Esophagus (tissue), 2 donors: ENCODE data around the gene PDXP. TPM values are rescaled to one million over a fixed set of nuclear protein-coding genes. Genes with fewer than 3 reads are reported as not detected.

ENCODE experiments used
- H3K27ac ChIP-seq, 2 donors: one replicate each; pipeline ENCODE4 v1.5.1; 2013; ENCODE audit warnings: low read depth in 2 of 2, mild to moderate bottlenecking in 2 of 2, inconsistent platforms in 1 of 2, low read length in 1 of 2, moderate library complexity in 1 of 2
- H3K27me3 ChIP-seq, 2 donors: one replicate each; pipeline ENCODE4 v1.6.1; 2013; ENCODE audit warnings: low read length in 2 of 2, control low read depth in 1 of 2, mild to moderate bottlenecking in 1 of 2; ENCODE audit not compliant: insufficient read depth in 2 of 2, control insufficient read depth in 1 of 2
- H3K36me3 ChIP-seq, 2 donors: one replicate each; pipeline ENCODE4 v1.6.1; 2013; ENCODE audit warnings: low read length in 1 of 2; ENCODE audit not compliant: control insufficient read depth in 2 of 2, insufficient read depth in 2 of 2
- H3K4me1 ChIP-seq, 2 donors: one replicate each; pipeline ENCODE4 v1.6.1; 2013; ENCODE audit warnings: low read length in 1 of 2; ENCODE audit not compliant: control insufficient read depth in 2 of 2, insufficient read depth in 2 of 2
- H3K4me3 ChIP-seq, 2 donors: one replicate each; pipeline ENCODE4 v1.5.1; 2013; ENCODE audit warnings: low read length in 2 of 2, mild to moderate bottlenecking in 2 of 2, low read depth in 1 of 2, moderate library complexity in 1 of 2
- H3K9me3 ChIP-seq, 2 donors: one replicate each; pipeline ENCODE4 v1.6.1; 2013; ENCODE audit warnings: mild to moderate bottlenecking in 2 of 2, low read depth in 1 of 2, low read length in 1 of 2, moderate library complexity in 1 of 2; ENCODE audit not compliant: control insufficient read depth in 2 of 2, insufficient read depth in 1 of 2
- WGBS, 2 donors: extraction: QIAGEN DNeasy Blood & Tissue Kit; methylation state at CpG; one replicate each; pipeline ENCODE4 v1.1.7; 2013; 5-methylcytosine and 5-hydroxymethylcytosine counted together
- polyA plus RNA-seq, 2 donors: library from polyadenylated mRNA; stranded (reverse); fragments of 200-250 nt; gene quantifications; one replicate each; pipeline ENCODE4 v1.2.3, GENCODE V29; 2013
- donor health status: healthy with polysubstance abuse.
- donor health status: Bipolar disorder and iron deficiency.

Gene PDXP
- polyA plus RNA-seq, 2 donors: 1.4 to 2.2 TPM

DNA sequence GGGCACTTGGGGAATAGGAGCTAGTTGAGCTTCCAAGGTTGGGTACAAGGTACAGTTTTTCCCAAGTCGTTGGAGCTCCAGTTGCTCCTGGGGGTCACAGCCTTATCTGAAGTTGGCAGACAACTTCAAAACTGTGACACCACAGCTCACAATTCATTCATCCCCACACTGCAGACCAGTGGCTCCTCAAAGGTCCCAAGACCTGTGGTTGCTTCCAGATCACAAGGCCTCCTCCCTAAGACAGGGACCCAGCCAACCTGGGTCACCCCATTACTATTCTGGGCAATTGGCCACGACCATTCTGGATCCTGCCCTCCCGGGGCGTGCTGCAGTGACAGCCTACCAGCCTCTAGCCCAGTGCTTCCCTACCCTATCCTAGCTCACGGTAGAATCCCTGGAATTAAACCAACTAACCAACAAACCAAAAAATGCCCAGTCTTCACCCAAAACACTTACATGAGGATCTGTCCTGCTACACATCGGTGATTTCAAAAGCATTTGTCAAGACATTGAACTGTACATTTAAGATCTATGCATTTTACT, 862 bp upstream of the PDXP start:
- WGBS, 2 donors: 6 to 8% methylated on average over 6 of the region's 6 CpGs
- Histone ChIP-seq H3K27ac (peak overlapping the region; percentile 75 to 90), H3K4me1 (peaks cover 0 to 17% of the 10 kb centered on the region in 2 donors), H3K9me3 (no peaks in the 10 kb centered on the region), H3K27me3 (no peaks in the 10 kb centered on the region), H3K36me3 (peaks cover 4 to 10% of the 10 kb centered on the region in 2 donors), H3K4me3 (peak overlapping the region in 1 of 2 donors; percentile 47)

DNA sequence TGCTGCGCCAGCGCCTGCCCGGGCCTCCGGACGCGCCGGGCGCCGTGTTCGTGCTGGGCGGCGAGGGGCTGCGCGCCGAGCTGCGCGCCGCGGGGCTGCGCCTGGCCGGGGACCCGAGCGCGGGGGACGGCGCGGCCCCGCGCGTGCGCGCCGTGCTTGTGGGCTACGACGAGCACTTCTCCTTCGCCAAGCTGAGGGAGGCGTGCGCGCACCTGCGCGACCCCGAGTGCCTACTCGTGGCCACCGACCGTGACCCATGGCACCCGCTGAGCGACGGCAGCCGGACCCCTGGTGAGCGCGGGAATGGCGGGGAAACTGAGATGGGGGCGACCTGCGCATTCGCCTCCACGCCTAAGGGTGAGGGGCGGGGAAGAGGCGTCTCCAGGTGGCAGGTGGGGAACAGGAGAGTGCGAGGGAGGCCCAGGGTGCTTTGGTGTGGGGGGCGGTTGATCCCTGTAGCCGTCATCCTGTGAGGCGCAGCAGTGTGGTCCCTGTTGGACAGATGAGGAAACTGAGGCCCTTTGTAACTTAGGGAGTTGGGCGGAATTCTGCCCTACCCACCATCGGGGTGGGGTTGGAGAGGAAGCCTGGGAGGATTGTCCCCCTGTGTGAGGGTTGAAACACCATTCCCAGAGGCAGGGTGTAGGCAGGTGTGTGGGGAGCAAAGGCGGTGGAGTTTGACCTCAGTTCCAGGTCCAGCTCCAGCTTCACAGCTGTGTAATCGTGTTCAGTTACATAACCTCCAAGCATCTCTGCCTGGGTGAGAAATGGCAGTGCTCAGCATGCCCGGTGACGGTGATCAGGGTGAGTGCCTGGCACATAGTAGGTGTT, 758 bp downstream of the PDXP start:
- H3K4me1 ChIP-seq: peaks cover 0 to 17% of the 10 kb centered on the region in 2 donors
- 2 to 3% methylated on average over 57 to 68 of the region's 68 CpGs for WGBS, 2 donors
- peak overlapping the region in 1 of 2 donors; percentile 54 for H3K27ac ChIP-seq

DNA sequence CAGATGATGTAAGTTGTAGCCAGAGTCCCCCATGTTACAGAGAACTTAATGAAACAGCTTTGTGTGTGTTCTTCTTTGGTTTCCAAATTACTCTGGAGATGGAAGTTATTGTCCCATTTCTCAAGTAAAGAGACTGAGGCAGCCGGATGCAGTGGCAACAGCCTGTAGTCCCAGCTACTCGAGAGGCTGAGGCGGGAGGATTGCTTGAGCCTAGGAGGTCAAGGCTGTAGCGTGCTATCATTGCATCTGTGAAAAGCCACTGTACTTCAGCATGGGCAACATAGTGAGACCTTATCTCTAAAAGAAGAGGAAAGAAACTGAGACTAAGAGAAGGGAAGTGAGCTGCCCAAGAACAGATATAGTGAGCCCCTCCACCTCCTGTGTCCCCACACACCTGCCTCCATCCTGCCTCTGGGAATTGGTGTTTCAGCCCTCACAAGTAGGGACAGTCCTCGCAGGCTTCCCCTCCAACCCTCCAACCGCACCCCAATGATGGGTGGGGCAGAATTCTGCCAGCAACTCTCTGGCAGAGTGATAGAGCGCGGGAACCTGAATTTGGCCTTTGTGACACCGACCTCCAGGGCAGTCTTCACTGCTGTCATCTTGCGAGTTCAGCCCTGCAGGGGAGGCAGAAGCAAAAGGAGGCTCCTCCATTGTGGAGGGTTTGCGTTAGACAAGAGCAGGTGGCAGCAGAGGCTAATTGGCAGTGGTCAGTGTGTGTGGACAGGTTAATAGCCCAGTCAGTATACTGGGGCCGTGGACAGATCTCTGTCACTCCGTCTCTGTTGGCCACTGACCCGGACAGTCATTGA, 1.6 kb downstream of the PDXP start:
- H3K4me3 ChIP-seq: peak overlapping the region in 1 of 2 donors; percentile 47
- H3K4me1 ChIP-seq: peaks cover 0 to 17% of the 10 kb centered on the region in 2 donors
- H3K9me3 ChIP-seq: no peaks in the 10 kb centered on the region
- WGBS, 2 donors: 57 to 62% methylated on average over 14 of the region's 14 CpGs
- no peaks in the 10 kb centered on the region for H3K27me3 ChIP-seq
- H3K27ac ChIP-seq: peak overlapping the region in 1 of 2 donors; percentile 3
- no peaks in the 10 kb centered on the region for H3K36me3 ChIP-seq

More for the DNA sequence above, 758 bp downstream of the PDXP start:
- Histone ChIP-seq H3K9me3 (no peaks in the 10 kb centered on the region), H3K4me3 (peak overlapping the region; percentile 47 to 62), H3K36me3 (no peaks in the 10 kb centered on the region), H3K27me3 (no peaks in the 10 kb centered on the region)

DNA sequence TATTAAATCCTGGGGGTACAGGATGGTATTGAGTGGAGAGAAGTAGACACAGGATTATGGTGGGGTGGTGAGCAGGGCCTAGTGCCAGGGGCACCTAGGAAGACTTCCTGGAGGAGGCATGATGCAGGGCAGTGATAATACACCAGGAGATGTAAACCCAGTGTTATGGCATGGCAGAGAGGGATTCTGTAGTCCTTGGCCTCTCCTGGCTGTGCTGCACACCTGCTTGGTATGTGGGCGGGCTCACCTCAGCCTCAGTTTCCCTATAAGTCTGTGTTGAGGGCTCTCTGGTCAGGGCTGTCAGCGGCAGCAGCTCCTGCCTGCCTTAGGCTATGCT, 2.2 kb downstream of the PDXP start:
- H3K4me1 ChIP-seq: peaks cover 0 to 17% of the 10 kb centered on the region in 2 donors
- H3K9me3 ChIP-seq: no peaks in the 10 kb centered on the region
- WGBS, 2 donors: 72 to 75% methylated on average over 2 of the region's 2 CpGs
- peak overlapping the region; percentile 20 to 56 for H3K27ac ChIP-seq
- no peaks in the 10 kb centered on the region for H3K27me3 ChIP-seq
- H3K4me3 ChIP-seq: no peak overlapping the region
- peaks cover 0 to 4% of the 10 kb centered on the region in 2 donors for H3K36me3 ChIP-seq

DNA sequence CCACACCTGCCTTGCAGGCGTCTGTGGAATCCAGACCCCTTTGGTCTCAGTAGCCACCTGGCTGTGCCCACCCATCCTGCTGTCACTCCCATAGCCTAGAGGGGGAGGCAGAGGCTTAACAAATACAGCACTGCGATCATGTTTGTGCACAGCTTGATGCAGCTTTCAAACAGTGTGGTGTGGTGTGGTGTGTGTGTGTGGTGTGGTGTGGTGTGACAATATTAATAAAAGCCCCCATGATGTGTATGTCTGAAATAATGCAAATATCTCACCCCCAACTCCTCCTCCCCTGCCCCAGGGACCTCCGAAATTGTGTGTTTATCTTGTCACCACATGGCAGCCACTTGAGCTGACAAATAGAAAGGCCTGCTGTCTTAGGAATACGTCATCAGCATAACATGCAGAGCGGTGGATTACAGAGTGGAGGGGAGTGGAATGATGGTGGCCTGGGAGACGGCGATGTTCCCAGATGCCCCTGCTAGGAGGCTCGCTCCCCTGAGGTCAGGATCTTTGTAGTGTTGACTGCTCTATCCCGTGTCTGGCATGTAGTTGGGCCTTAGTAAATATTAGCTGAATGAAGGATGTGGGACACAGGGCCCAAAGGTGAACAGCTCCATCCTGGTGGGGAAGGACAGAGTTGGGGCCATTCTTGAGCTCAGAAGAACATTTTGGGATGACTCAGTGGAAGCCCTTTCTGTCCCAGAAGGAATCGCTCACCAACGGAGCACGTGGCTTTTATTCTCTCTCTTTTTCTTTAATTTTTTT, 2.8 kb downstream of the PDXP start:
- 50 to 64% methylated on average over 12 of the region's 12 CpGs for WGBS, 2 donors

DNA sequence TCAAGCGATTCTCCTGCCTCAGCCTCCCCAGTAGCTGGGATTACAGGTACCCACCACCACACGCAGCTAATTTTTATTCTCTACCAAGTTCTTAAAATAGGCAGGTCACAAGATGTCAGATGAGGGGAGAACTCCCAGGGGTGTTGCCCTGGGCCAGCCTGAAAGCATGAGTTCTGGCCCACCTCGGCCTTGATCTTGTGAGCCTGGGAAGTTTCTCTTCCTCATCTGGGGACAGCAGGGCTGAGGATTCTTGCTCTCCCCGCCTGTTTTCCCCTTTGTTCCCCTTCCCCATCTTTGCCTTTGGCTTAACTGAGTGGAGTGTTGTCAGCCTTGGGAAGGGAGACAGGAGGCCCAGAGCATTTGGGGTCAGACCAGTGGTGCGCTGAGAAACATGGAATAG, 3.5 kb downstream of the PDXP start:
- H3K36me3 ChIP-seq: peaks cover 0 to 4% of the 10 kb centered on the region in 2 donors
- no peaks in the 10 kb centered on the region for H3K9me3 ChIP-seq
- H3K27ac ChIP-seq: peak overlapping the region in 1 of 2 donors; percentile 37
- peaks cover 0 to 17% of the 10 kb centered on the region in 2 donors for H3K4me1 ChIP-seq
- 83 to 86% methylated on average over 5 of the region's 5 CpGs for WGBS, 2 donors
- no peaks in the 10 kb centered on the region for H3K27me3 ChIP-seq
- no peak overlapping the region for H3K4me3 ChIP-seq

More for the DNA sequence above, 2.8 kb downstream of the PDXP start:
- Histone ChIP-seq H3K4me3 (no peak overlapping the region), H3K27ac (peak overlapping the region; percentile 20 to 56), H3K9me3 (no peaks in the 10 kb centered on the region), H3K27me3 (no peaks in the 10 kb centered on the region), H3K4me1 (peaks cover 0 to 17% of the 10 kb centered on the region in 2 donors), H3K36me3 (peaks cover 0 to 4% of the 10 kb centered on the region in 2 donors)

DNA sequence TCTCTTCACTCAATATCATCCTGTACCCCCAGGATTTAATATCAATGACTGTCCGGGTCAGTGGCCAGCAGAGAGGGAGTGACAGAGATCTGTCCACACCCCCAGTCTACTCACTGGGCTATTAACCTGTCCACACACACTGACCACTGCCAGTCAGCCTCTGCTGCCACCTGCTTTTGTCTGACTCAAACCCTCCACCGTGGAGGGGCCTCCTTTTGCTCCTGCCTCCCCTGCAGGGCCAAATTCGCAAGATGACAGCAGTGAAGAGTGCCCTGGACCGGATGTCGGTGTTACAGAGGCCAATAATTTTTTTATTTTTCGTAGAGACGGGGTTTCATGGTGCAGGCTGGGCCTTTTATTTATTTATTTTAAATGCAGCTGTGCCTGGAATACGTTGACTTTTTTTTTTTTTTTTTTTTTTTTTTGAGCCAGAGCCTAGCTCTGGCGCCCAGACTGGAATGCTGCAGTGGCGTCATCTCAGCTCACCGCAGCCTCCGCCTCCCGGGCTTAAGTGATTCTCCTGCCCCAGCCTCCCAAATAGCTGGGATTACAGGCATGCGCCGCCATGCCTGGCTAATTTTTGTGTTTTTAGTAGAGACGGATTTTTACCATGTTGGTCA, 5.1 kb downstream of the PDXP start:
- H3K27me3 ChIP-seq: no peaks in the 10 kb centered on the region
- no peak overlapping the region for H3K4me3 ChIP-seq
- peak overlapping the region in 1 of 2 donors; percentile 35 for H3K27ac ChIP-seq
- no peaks in the 10 kb centered on the region for H3K9me3 ChIP-seq
- H3K36me3 ChIP-seq: peaks cover 0 to 4% of the 10 kb centered on the region in 2 donors
- 73 to 75% methylated on average over 16 of the region's 16 CpGs for WGBS, 2 donors
- H3K4me1 ChIP-seq: peaks cover 0 to 17% of the 10 kb centered on the region in 2 donors

DNA sequence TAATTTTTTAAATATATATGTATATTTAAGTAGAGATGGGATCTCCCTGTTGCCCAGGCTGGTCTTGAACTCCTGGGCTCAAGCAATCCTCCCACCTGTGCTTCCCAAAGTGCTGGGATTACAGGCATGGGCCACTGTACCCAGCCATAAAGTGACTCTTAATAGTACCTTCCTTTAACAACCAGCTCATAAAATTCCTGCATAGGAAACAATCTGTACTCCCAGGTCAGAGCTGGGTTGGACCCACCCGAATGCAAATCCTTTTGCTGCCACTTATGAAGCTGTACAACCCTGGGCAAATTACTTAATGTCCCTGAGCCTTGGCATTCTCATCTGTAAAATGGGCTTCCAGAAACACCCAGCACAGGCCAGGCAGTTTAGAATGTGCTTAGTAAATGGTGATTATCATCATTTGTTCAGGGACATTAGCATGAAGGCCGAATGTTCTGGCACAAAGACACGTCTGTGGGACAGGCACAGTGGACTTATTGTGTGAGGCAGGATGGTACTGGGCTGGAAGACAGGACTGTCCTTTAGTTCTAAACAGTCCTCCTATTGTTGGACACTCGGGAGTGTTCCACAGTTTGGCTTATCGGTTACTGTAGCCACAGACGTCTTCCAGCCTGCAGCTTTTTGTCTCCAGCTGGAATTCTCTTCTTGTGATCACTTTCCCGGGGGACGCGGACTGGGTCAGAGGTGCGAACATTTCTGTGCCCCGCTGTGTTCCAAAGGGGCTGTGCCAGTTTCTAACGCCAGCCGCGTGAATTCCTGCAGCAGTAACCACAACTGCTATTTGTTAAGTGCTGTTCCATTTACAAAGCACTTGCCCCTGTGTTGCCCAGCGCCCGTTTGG, 6.0 kb downstream of the PDXP start:
- no peaks in the 10 kb centered on the region for H3K27me3 ChIP-seq
- no peak overlapping the region for H3K27ac ChIP-seq
- peaks cover 0 to 4% of the 10 kb centered on the region in 2 donors for H3K36me3 ChIP-seq
- H3K9me3 ChIP-seq: no peaks in the 10 kb centered on the region
- peaks cover 0 to 12% of the 10 kb centered on the region in 2 donors for H3K4me1 ChIP-seq
- WGBS, 2 donors: 67 to 78% methylated on average over 16 of the region's 16 CpGs
- no peak overlapping the region for H3K4me3 ChIP-seq
